B cell (primary cell): ENCODE measurements around the gene MED22. TPM values are rescaled to one million over a fixed set of nuclear protein-coding genes. Genes with fewer than 3 reads are reported as not detected.
"Not testable (repeated sequence)": the region's sequence is repeated elsewhere in the genome, so short reads cannot be mapped to it uniquely, and the experiment has no call there.

Source experiments
- ATAC-seq: fragments of 200-7000 bp; cut with Tn5 transposase; one replicate; pipeline ENCODE4 v1.10.0; 2021; ENCODE audit warnings: low read depth, mild to moderate bottlenecking, moderate number of reproducible peaks, moderate library complexity
- CTCF ChIA-PET: fragments of 350-600 bp; sonication (Branson Sonifier 250); formaldehyde crosslinking; loops from one replicate; lab custom pipeline; 2021; ENCODE audit warnings: antibody characterized with exemption, inconsistent platforms; lab: Charles Lee
- POLR2A ChIA-PET: fragments of 350-600 bp; sonication (Branson Sonifier 250); formaldehyde crosslinking; loops from one replicate; lab custom pipeline; 2021; ENCODE audit warnings: antibody characterized with exemption; lab: Charles Lee
- DNase-seq: peaks from one replicate; pipeline ENCODE4 v3.0.0; 2013
- H2AFZ ChIP-seq: 2 replicates; pipeline ENCODE4 v1.6.1; 2012; ENCODE audit warnings: mild to moderate bottlenecking, low read depth, low read length; ENCODE audit not compliant: insufficient read depth, poor library complexity, severe bottlenecking
- H3K27ac ChIP-seq, 2 donors: 1 replicate in 1 of 2; 2 replicates in 1 of 2; pipeline ENCODE4 v1.5.1; 2012 to 2013; ENCODE audit warnings: low read length in 2 of 2, mild to moderate bottlenecking in 2 of 2, moderate library complexity in 1 of 2
- H3K27me3 ChIP-seq, 4 experiments: fragments of 200-600 bp in 1 of 4; sonication (generic) in 1 of 4; replicated peaks in 1 of 4; 1 replicate in 2 of 4; 2 replicates in 2 of 4; pipeline versions ENCODE4 v1.6.1 to v1.7.0; 2013 to 2016; ENCODE audit warnings: low read length in 3 of 4, mild to moderate bottlenecking in 2 of 4, mixed read lengths in 1 of 4, moderate library complexity in 1 of 4; ENCODE audit not compliant: insufficient read depth in 4 of 4, control insufficient read depth in 3 of 4; ENCODE audit errors: control extremely low read depth in 1 of 4
- H3K36me3 ChIP-seq, 2 experiments: replicated peaks in 1 of 2; 1 replicate in 1 of 2; 2 replicates in 1 of 2; pipeline versions ENCODE4 v1.6.1 to v1.7.1; 2013; ENCODE audit warnings: low read length in 1 of 2; ENCODE audit not compliant: insufficient read depth in 2 of 2, control insufficient read depth in 1 of 2; ENCODE audit errors: control extremely low read depth in 1 of 2, extremely low read depth in 1 of 2
- H3K4me1 ChIP-seq, 2 donors: fragments of 200-600 bp in 1 of 2; sonication (generic) in 1 of 2; 1 replicate in 1 of 2; 2 replicates in 1 of 2; pipeline versions ENCODE4 v1.5.1 to v1.6.1; 2013 to 2017; ENCODE audit warnings: low read length in 2 of 2; ENCODE audit not compliant: control insufficient read depth in 2 of 2, insufficient read depth in 2 of 2
- H3K4me2 ChIP-seq: replicated peaks from 2 replicates; pipeline ENCODE3; 2012; ENCODE audit warnings: mild to moderate bottlenecking, low read depth, low read length; ENCODE audit not compliant: poor library complexity, severe bottlenecking
- H3K4me3 ChIP-seq, 5 experiments: fragments of 200-600 bp in 1 of 5; sonication (generic) in 1 of 5; 1 replicate in 3 of 5; 2 replicates in 2 of 5; pipeline versions ENCODE4 v1.5.1 to v1.7.0; 2011 to 2016; ENCODE audit warnings: low read length in 4 of 5, mild to moderate bottlenecking in 4 of 5, low read depth in 2 of 5, control low read depth in 1 of 5, moderate library complexity in 1 of 5; ENCODE audit not compliant: insufficient read depth in 1 of 5; ENCODE audit errors: control extremely low read depth in 1 of 5, extremely low read depth in 1 of 5
- H3K79me2 ChIP-seq: fragments of 200-600 bp; sonication (generic); one replicate; pipeline ENCODE4 v1.6.0; 2016; ENCODE audit warnings: low read length; ENCODE audit not compliant: control insufficient read depth, insufficient read depth
- H3K9ac ChIP-seq: fragments of 200-600 bp; sonication (generic); 2 replicates; pipeline ENCODE4 v1.6.1; 2017; ENCODE audit warnings: mild to moderate bottlenecking, low read length, moderate library complexity
- H3K9me3 ChIP-seq, 3 donors: one replicate each; pipeline versions ENCODE4 v1.6.1 to v1.7.1; 2013; ENCODE audit warnings: low read length in 2 of 3; ENCODE audit not compliant: control insufficient read depth in 2 of 3, insufficient read depth in 1 of 3; ENCODE audit errors: control extremely low read depth in 1 of 3
- H4K20me1 ChIP-seq: 2 replicates; pipeline ENCODE4 v1.6.0; 2012; ENCODE audit warnings: mild to moderate bottlenecking, low read length; ENCODE audit not compliant: insufficient read depth, control insufficient read depth, poor library complexity, severe bottlenecking
- H3K27ac Mint-ChIP-seq: one replicate; pipeline ENCODE4 v1.8.0; 2021; ENCODE audit warnings: mixed read lengths
- H3K27me3 Mint-ChIP-seq: one replicate; pipeline ENCODE4 v1.8.0; 2021; ENCODE audit warnings: mixed read lengths
- H3K4me1 Mint-ChIP-seq: one replicate; pipeline ENCODE4 v1.8.0; 2021; ENCODE audit warnings: mixed read lengths
- H3K4me3 Mint-ChIP-seq: one replicate; pipeline ENCODE4 v1.8.0; 2021; ENCODE audit warnings: mixed read lengths
- H3K9me3 Mint-ChIP-seq: one replicate; pipeline ENCODE4 v1.8.0; 2022; ENCODE audit warnings: mixed read lengths; ENCODE audit not compliant: insufficient read depth
- CTCF ChIP-seq: fragments of 200-600 bp; IDR thresholded peaks from one replicate; pipeline ENCODE4 v1.8.0; 2022; ENCODE audit warnings: antibody characterized with exemption, mild to moderate bottlenecking
- EZH2 ChIP-seq: IDR thresholded peaks from 2 replicates; pipeline ENCODE4 v1.6.1; 2012; ENCODE audit warnings: borderline replicate concordance, low read depth, mild to moderate bottlenecking, moderate library complexity, low read length; ENCODE audit not compliant: insufficient read depth, poor library complexity, severe bottlenecking
- WGBS: methylation state at CpG from one replicate; pipeline ENCODE4 v1.1.5; 2013; ENCODE audit warnings: missing lambda C conversion rate; ENCODE audit not compliant: insufficient coverage; 5-methylcytosine and 5-hydroxymethylcytosine counted together
- intact Hi-C: fragments of 100-400 bp; cut with micrococcal nuclease; formaldehyde crosslinking; loops from one replicate; pipeline ENCODE4 v1.10.0; 2022
- polyA plus RNA-seq: library from polyadenylated mRNA; depleted of rRNA; stranded (reverse); fragments of >200 nt; gene quantifications from 2 replicates; pipeline ENCODE4 v1.2.3, GENCODE V29; 2012
- total RNA-seq, 2 donors: library from RNA; stranded (reverse); fragments of 120-200 nt in 1 of 2; gene quantifications; 1 replicate in 1 of 2; 2 replicates in 1 of 2; pipeline versions ENCODE4 v1.2.3 to v1.2.4, GENCODE V29; 2013 to 2022

The MED22 gene
- total and polyA plus RNA-seq, 2 donors (not counting 1 experiment from before 2014, with no cell fraction given): 44.9 to 50.4 TPM

DNA sequence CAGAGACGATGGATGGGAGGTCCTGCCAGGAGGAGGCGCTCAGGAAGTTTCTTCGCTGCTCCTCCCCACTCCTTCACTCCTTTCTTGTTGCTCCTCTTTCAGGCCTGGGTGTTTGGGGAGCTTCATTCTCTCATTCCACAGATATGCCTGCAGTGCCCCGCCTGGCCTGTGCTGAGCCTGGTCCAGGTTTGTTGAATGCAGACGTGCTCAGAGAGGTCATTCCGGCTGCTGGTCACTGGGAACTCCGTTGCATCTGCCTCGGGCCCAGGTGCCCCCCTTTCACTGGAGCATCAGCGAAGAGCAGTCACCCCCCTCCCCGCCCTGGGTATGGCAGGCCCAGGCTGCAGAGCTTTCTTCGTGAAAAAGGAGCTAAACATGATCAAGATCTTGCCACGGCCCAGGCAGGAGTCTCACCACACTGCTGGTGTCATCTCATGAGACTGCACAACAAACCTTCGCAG lies 27.5 kb downstream of the MED22 start:
- ChIA-PET CTCF (no interaction called here), POLR2A (no interaction called here)
- H3K9me3 Mint-ChIP-seq: no peaks in the 10 kb centered on the region

GRCh38 chr9:133317551-133317950 lies 30.4 kb downstream of the MED22 start:
- WGBS: 89% methylated on average over 5 of the region's 13 CpGs
- H3K36me3 ChIP-seq, H3K79me2 ChIP-seq, H3K4me2 ChIP-seq, H3K4me3 Mint-ChIP-seq, intact Hi-C loops, CTCF ChIA-PET, H4K20me1 ChIP-seq, H3K9me3 Mint-ChIP-seq, H3K27me3 ChIP-seq, H3K4me1 ChIP-seq, POLR2A ChIA-PET, DNase-seq, H3K9me3 ChIP-seq, H3K27ac Mint-ChIP-seq, ATAC-seq, H3K4me3 ChIP-seq, H2AFZ ChIP-seq, H3K4me1 Mint-ChIP-seq, H3K9ac ChIP-seq, H3K27me3 Mint-ChIP-seq, H3K27ac ChIP-seq: not testable (repeated sequence)

More for the DNA sequence above, 27.5 kb downstream of the MED22 start:
- Histone ChIP-seq H3K9ac (no peak overlapping the region), H3K27me3 (no peaks in the 10 kb centered on the region), H3K4me3 (no peak overlapping the region), H3K9me3 (peaks cover 0 to 8% (median 0%) of the 10 kb centered on the region in 3 donors), H3K4me1 (no peaks in the 10 kb centered on the region), H3K36me3 (no peaks in the 10 kb centered on the region), H3K4me2 (no peak overlapping the region), H4K20me1 (no peaks in the 10 kb centered on the region), H3K27ac (no peak overlapping the region), H2AFZ (no peak overlapping the region), H3K79me2 (no peaks in the 10 kb centered on the region)
- H3K4me1 Mint-ChIP-seq: no peaks in the 10 kb centered on the region
- intact Hi-C loops: no loop called here
- H3K27me3 Mint-ChIP-seq: peaks cover 7% of the 10 kb centered on the region
- no peak overlapping the region for H3K27ac Mint-ChIP-seq
- TF ChIP-seq CTCF: no peak
- TF ChIP-seq EZH2: no peak
- no peak for ATAC-seq
- DNase-seq: no peak
- H3K4me3 Mint-ChIP-seq: no peak overlapping the region
- 88% methylated on average over 10 of the region's 13 CpGs for WGBS
